NCI-H128 (cell line): ENCODE data around the gene PRKCG.
"Not testable (repeated sequence)": the region's sequence is repeated elsewhere in the genome, so short reads cannot be mapped to it uniquely, and the experiment has no call there.

Experiments
- DNase-seq: peaks from one replicate; lab custom pipeline; 2025; ENCODE audit not compliant: unreplicated experiment; lab: John Stamatoyannopoulos, UW

PRKCG gene

DNA sequence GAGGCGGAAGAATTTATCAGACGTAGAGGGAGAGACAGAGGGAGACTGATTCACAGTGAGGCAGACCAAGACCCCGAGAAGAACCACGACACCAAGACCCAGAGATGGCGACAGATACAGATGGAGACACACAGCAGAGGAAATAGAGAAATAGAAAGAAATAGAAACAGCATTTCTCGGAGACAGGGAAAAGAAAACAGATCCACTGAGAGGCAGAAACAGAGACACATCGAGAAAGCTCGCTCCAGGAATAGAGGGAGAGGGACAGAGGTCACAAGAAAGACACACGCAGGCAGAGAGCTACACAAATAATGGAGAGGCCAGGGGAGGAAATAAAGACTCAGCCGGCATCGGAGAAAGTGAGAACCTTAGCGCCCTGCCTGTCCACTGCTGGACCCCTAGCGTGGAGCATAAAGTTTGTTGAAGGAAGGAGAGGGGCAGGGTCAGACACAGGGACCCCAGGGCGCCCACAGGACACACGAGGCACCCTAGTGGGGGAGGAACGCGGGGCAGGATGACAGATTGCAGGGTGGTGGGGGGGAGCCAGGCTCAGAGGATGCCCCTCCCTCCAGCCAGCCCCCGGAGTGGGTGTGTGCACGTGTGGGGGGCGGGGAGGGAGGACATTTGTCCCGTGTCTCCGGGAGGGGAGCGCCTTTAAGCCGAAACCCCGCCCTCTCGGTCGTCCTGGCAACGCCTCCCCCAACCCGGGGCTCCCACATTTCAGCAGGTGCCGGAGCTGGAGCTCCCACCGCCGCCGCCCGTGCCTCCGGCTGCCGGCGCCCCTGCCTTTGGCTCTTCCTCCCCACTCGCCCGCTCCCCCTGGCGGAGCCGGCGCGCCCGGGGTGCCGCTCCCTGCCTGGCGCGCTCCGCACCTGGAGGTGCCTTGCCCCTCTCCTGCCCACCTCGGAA, at the start of gene PRKCG:
PRKCG (plus strand) TSS at position 716 of the 909 bp plus-strand sequence. CDS start 298 bp downstream, outside the sequence.
- no peak for DNase-seq

DNA sequence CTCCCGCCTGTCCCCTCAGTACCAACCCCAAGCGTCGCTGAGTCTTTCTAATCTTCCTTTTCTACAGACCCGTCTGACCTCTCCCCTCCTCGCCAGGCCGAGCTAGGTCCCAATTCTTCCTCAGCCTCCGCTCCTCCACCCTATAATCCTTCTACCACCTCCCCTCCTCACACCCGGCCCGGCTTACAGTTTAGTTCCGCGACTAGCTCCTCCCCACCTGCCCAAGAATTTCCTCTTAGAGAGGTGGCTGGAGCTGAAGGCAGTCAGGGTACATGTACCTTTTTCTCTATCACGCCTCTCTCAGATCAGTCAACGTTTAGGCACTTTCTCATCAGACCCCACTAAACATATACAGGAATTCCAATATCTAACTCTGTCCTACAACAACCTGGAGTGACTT, 49.1 kb upstream of the PRKCG start:
- not testable (repeated sequence) for DNase-seq

GRCh38 chr19:53838446-53838845, 43.6 kb upstream of the PRKCG start:
- DNase-seq = not testable (repeated sequence)

GRCh38 chr19:53840241-53840640, 41.8 kb upstream of the PRKCG start:
- DNase-seq = not testable (repeated sequence)

- not testable (repeated sequence) for DNase-seq
Measured at GRCh38 chr19:53840914-53841313, 41.1 kb upstream of the PRKCG start.

GRCh38 chr19:53844849-53845246, 37.1 kb upstream of the PRKCG start:
- no peak for DNase-seq

DNA sequence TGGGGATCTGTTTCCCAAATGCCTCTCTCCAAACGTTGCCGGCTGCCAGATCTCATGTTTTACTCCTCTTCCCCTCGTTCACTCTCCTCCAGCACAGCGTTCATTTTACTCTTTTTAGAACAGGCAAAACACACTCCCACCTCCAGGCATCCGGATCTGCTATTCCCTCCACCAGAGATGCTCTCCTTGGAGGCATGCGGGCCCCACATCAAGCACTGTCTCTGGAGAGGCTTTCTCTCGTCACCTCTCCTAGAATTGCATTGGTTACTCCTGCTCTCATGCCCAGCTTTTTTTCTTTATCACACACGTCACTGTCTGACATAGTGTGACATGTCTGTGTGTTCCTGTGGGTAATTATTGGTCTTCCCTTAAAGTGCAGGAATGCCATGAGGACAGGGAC, 34.4 kb upstream of the PRKCG start:
- DNase-seq = no peak

GRCh38 chr19:53849237-53849676, 32.7 kb upstream of the PRKCG start:
- DNase-seq = no peak

- no peak for DNase-seq
Measured at GRCh38 chr19:53853707-53854106, 28.3 kb upstream of the PRKCG start.

DNA sequence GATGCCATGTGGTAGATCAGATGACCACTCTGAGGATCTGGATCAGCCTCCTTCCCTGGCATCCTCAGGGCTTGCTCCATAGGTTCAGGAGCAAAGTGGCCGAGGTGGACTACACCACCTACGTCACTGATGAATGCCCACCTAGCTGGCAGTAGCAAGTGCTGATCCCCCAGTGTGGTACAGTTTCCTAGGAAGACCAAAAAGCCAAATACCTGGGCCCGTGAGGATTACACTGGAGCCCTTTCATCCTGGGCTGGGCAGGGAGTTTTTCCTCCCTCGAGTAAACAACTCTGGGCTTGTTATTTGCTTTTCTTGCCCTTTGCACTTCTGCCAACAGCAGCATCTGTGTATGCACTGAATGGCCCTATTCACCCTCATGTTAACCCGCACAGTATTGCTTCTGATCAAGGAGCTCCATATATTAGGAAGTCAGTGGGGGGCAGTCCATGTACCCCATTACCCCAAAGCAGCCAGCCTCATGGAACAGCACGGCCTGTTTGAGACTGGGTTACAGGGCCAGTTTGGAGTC, 17.6 kb upstream of the PRKCG start:
- no peak for DNase-seq

DNA sequence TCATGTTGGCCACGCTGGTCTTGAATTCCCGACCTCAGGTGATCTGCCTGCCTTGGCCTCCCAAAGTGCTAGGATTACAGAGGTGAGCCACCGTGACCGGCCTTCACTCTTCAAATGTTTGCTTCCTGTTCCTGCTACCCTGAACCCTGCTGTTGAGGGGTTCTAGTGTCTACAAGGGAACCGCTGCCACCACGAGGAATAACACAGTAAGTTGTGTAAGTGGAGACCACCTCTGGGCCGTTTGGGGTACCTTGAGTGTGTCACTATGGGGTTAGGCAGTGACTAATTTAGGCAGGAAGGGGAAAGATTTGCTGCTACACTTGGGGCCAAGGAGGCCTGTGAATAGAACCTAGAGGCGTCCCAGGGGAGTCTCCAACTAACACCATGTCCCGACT, 16.5 kb upstream of the PRKCG start:
- DNase-seq = no peak

- no peak for DNase-seq
Measured at GRCh38 chr19:53865918-53866864, 15.8 kb upstream of the PRKCG start.

DNA sequence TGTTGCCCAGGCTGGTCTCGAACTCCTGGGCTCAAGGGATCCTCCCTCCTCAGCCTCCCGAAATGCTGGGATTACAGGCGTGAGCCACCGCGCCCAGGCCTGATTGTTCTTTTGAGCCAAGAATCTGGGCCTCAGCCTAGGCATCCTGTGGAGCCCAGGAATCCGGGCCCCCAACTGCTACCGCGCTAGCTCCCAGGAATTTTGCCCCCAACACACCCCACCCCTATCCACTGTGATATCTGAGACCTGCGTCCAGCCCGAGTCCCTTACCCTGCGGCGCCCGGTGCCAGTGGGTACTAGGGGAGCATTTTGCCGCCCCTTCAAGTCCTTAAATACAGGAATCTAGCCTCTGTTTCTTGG, 15.2 kb upstream of the PRKCG start:
- no peak for DNase-seq

- no peak for DNase-seq
Measured at GRCh38 chr19:53867225-53868090, 14.5 kb upstream of the PRKCG start, which contains the start of gene MYADM. Gene MYADM (plus strand): TSS chr19:53867883. CDS start chr19:53873530, 5,647 bp downstream.

- no peak for DNase-seq
Measured at GRCh38 chr19:53868091-53868891, 13.7 kb upstream of the PRKCG start.

GRCh38 chr19:53868892-53869804, 12.8 kb upstream of the PRKCG start:
- DNase-seq = no peak

GRCh38 chr19:53869805-53870484, 12.1 kb upstream of the PRKCG start:
- DNase-seq = not testable (repeated sequence)

- DNase-seq = no peak
Measured at GRCh38 chr19:53870485-53870844, 11.5 kb upstream of the PRKCG start.
